ENCODE results near the gene MSI2.

Gene MSI2

DNA sequence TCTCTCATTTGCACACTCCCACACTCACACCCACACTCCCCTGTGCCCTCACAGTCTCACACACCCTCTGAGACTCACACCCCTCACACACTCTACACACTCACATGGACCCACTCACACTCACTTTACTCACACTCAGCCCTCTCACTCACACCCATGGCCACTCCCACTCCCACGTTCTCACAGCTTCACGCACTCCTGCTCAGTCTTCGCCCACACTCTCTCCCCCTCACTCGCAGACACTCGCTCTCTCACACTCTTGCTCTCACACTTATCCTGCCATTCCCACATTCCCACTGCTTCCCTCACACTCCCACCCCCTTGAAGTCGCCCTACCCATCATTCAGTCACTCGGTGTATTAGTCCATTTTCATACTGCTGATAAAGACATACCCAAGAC is 440.9 kb downstream of the MSI2 start:
- Histone ChIP-seq H3K27me3 (ENCODE audit: low read depth) (no peaks in the 10 kb centered on the region), H3K4me3 (no peak overlapping the region), H3K4me1 (peaks cover 12% of the 10 kb centered on the region), H3K36me3 (replicated peaks) (no peaks in the 10 kb centered on the region), H3K9me3 (no peaks in the 10 kb centered on the region)
- in situ Hi-C loops (cut with MboI; ENCODE audit: low sequenced_read_pairs): no loop called here
- DNase-seq (ENCODE audit: low spot score in 2 of 2): no peak

DNA sequence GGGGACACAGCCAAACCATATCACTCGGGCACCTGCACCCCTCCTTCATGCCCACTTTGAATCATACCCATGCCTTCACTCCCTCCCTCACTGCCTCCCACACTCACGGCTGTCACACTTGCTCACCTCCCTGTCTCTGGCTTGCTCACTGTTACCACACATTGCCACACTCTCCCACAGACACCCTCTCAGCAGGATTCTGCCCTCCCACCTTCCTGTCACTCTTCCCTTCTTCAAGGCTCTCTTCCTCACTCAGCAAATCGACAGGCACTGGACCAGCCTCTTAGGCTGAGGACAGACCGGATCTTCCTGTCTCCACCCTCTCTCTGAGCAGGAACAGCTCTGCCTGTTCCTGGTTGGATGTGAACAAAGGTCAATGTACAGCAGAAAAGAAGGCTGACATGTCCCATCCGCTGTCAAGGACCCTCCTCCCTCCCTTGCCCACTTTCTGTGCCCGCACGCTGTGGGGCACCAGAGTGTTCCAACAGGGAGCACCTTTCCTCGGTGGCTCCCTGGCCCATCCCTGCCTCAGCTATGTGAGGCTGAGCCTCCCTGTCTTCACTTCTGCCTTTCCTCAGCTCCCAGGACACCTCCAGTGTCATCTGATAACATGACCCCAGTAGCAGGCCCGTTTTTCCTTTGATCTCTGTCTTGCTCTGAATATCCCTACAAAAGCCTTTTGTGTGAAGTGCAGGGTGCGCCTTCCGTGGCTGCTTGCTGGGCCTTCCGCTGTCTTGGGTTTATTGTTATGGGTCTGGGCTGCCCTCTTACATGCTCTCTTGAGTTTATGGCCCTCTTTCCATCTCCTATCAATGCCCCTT is 441.8 kb downstream of the MSI2 start:
- in situ Hi-C loops (cut with MboI; ENCODE audit: low sequenced_read_pairs): no loop called here
- peak; percentile 60 to 63 for DNase-seq (ENCODE audit: low spot score in 2 of 2)

DNA sequence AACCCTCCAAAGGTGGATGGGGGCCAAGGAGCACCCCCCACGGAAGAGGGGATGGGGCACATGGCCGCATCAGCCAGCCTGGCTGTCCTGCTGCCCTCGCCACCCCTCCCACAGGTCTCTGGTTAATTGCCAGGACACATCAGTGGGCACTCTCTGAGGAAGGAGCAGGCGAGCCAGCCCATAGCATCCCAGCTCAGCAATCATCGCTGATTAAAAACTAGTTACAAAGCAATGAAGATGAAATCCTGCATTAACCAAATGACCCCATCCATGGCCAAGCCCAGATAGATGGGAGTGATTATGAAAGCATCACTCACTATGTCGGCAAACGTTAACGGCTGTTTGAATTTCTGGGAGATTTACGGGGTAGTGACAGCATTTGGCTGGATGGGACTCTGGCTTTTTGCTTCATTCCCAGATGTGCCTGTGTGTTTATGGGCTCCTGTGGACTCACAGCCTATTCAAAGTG is 443.5 kb downstream of the MSI2 start:
- Histone ChIP-seq H3K27me3 (ENCODE audit: low read depth) (no peaks in the 10 kb centered on the region), H3K36me3 (replicated peaks) (no peaks in the 10 kb centered on the region), H3K4me3 (no peak overlapping the region), H3K4me1 (peaks cover 12% of the 10 kb centered on the region), H3K9me3 (no peaks in the 10 kb centered on the region)
- no peak for DNase-seq (ENCODE audit: low spot score in 2 of 2)
- in situ Hi-C loops (cut with MboI; ENCODE audit: low sequenced_read_pairs): no loop called here

More for the DNA sequence above, 441.8 kb downstream of the MSI2 start:
- Histone ChIP-seq H3K27me3 (ENCODE audit: low read depth) (no peaks in the 10 kb centered on the region), H3K9me3 (no peaks in the 10 kb centered on the region), H3K4me1 (peaks cover 12% of the 10 kb centered on the region), H3K4me3 (no peak overlapping the region), H3K36me3 (replicated peaks) (no peaks in the 10 kb centered on the region)

DNA sequence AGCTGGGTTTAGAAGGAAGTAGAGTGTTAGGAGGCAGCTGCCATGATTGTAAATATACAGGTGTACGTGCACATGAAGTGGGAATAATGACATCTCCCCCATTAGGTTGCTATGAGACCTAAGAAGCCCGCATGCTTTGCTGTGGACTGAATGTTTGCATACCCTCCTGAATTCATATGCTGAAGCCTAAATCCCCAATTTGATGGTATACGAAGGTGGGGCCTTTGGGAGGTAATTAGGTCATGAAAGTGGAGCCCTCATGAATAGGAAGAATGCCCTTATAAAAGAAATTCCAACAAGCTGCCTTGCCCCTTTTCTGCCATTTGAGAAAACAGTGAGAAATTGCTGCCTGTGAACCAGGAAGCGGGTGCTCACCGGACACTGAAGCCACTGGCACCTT is 444.8 kb downstream of the MSI2 start:
- Histone ChIP-seq H3K9me3 (no peaks in the 10 kb centered on the region), H3K4me3 (no peak overlapping the region), H3K27me3 (ENCODE audit: low read depth) (no peaks in the 10 kb centered on the region), H3K4me1 (peaks cover 12% of the 10 kb centered on the region), H3K36me3 (replicated peaks) (no peaks in the 10 kb centered on the region)
- in situ Hi-C loops (cut with MboI; ENCODE audit: low sequenced_read_pairs): no loop called here
- DNase-seq (ENCODE audit: low spot score in 2 of 2): peak; percentile 43 to 68

DNA sequence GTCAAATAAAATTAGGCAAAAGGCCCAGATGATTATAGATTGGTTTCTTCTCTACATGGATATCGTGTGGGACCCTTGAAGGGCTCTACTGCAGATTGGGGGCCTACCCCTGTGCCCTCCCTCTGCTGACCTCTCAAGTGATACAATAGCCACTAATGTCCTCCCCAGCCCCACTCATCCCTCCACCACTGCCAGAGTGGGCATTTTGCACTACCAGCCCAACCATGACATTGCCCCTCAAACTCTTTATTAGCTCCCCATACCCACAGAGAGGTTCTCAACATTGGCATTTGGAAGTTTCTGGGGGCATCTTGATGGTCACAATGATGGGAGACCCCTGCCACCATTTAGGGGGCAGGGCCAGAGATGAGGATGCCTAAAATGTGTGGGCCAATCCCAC is 446.9 kb downstream of the MSI2 start:
- Histone ChIP-seq H3K4me3 (no peak overlapping the region), H3K36me3 (replicated peaks) (no peaks in the 10 kb centered on the region), H3K4me1 (peaks cover 12% of the 10 kb centered on the region), H3K27me3 (ENCODE audit: low read depth) (no peaks in the 10 kb centered on the region), H3K9me3 (no peaks in the 10 kb centered on the region)
- in situ Hi-C loops (cut with MboI; ENCODE audit: low sequenced_read_pairs): no loop called here
- no peak for DNase-seq (ENCODE audit: low spot score in 2 of 2)

DNA sequence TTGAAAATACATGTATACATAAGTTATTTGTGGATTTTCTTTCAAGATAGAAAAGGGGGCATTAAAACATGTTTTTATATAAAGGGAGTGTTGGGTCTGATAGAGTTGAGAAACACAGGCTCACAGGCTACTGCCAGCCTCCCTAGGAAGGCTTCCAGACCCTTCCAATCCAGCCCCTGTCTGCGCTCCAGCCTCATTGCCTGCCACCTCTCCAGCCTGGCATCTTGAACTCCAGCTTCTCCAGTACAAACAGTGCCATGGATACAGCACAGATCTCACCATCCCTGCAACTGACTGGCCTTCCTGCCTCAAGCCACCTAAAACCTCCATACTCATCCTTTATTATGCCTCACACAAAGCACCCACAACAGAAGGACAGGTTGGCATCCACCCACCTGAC is 448.1 kb downstream of the MSI2 start:
- Histone ChIP-seq H3K4me1 (peaks cover 12% of the 10 kb centered on the region), H3K27me3 (ENCODE audit: low read depth) (no peaks in the 10 kb centered on the region), H3K9me3 (no peaks in the 10 kb centered on the region; the same call in 1 of the 2 replicates), H3K4me3 (no peak overlapping the region), H3K36me3 (replicated peaks) (no peaks in the 10 kb centered on the region)
- in situ Hi-C loops (cut with MboI; ENCODE audit: low sequenced_read_pairs): no loop called here
- no peak for DNase-seq (ENCODE audit: low spot score in 2 of 2)

DNA sequence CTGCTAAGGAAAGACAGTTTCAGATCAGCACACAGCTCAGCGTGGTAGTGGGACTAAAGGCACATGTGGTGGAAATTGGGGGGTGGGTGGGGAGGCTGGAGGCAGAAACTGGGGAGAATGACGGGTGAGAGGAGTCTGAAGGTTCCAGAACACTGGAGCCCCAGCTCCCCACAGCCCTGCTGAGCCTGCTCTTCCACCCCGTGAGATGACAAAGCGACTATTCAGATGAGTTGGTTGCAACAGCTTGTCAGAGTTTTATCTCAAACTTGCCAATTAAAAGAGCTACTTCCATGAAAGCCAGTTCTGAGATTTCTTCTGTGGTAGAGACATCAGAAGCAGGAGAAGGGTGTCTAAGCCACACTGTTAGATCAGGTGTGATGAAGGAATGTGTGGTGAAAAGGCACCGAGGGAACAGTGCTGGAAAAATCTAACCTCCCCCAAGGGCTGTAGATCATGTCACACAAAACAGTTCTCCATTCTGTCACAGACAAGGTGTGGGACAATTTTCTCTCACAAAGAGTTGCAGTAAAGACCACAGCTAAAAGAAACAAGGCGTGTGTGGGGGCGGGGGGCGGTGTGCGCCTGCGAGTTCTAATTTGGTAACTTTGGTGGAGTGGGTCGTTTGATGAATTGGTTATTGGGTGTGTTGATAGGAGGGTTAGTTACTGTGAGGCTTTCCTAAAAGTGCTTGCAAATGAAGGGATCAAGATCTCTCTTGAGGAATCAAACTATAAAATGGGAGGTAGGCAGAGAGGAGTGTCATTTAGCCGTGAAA is 449.8 kb downstream of the MSI2 start:
- Histone ChIP-seq H3K36me3 (replicated peaks) (no peaks in the 10 kb centered on the region), H3K4me3 (no peak overlapping the region), H3K27me3 (ENCODE audit: low read depth) (no peaks in the 10 kb centered on the region), H3K4me1 (peaks cover 5% of the 10 kb centered on the region), H3K9me3 (no peaks in the 10 kb centered on the region; the same call in 1 of the 2 replicates)
- in situ Hi-C loops (cut with MboI; ENCODE audit: low sequenced_read_pairs): no loop called here
- no peak for DNase-seq (ENCODE audit: low spot score in 2 of 2)

DNA sequence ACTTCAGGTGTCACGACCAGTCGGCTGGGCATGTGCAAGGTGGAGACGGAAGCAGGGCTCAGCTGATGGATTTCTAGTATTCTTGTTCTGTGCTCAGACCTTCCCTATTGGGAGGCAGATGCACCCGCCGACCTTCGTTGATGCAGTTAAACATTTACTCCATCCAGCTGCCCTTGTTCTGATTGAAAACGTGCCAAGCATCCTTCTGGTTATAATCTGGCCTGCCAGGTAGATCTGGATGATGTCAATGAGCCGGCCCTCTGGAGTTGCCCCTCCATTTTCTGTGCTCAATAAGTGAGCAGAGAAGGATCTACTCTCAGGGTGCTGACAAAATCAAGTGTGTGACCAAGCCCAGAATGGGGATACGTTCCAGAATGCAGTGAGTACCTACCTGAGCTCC is 450.4 kb downstream of the MSI2 start:
- no peak overlapping the region for H3K4me3 ChIP-seq
- H3K36me3 ChIP-seq (replicated peaks): no peaks in the 10 kb centered on the region
- H3K9me3 ChIP-seq: no peaks in the 10 kb centered on the region; the same call in 1 of the 2 replicates
- DNase-seq (ENCODE audit: low spot score in 2 of 2): no peak
- in situ Hi-C loops (cut with MboI; ENCODE audit: low sequenced_read_pairs): no loop called here
- no peaks in the 10 kb centered on the region for H3K27me3 ChIP-seq (ENCODE audit: low read depth)
- no peaks in the 10 kb centered on the region for H3K4me1 ChIP-seq

DNA sequence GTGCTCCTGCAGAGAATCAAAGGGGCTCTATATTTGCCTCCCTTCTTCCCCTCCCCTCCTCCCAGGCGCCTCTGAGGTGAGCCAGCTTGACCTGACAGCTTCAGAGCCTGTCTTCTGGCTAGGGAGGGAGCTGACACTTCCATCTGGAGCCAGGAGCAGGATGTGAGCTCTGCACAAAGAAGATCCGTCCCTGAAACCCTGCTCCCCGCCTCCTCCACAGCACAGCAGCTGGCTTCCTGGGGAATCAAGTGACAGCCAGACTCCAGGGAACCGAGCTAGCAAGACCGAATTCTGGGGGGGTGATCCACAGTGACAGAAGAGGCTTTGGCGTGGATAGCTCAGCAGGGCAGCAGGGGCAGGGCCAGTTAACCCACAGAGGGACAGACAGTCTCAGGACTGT is 451.6 kb downstream of the MSI2 start:
- no peaks in the 10 kb centered on the region for H3K36me3 ChIP-seq (replicated peaks)
- in situ Hi-C loops (cut with MboI; ENCODE audit: low sequenced_read_pairs): no loop called here
- H3K4me3 ChIP-seq: no peak overlapping the region
- no peak for DNase-seq (ENCODE audit: low spot score in 2 of 2)
- peaks cover 10% of the 10 kb centered on the region for H3K27me3 ChIP-seq (ENCODE audit: low read depth)
- H3K9me3 ChIP-seq: no peaks in the 10 kb centered on the region; the same call in 1 of the 2 replicates
- H3K4me1 ChIP-seq: no peaks in the 10 kb centered on the region

DNA sequence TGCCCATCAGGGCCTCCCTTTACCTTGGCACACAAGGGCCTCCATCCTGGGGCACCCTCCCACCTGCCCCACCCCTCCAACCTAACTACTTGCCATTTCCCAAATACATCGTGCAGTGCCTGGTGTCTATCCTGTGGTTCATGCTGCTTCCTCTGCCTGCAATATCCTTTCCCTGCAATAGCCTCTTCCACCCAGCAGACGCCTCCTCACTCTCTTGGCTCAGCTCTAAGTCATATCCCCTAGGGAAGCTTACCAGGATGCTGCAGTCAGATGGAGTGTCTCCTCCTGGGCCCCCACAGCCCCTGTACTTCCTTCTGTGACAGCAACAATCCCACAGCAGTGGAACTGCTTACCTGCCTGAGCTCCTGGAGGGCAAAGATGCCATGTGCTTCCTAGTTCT is 452.1 kb downstream of the MSI2 start:
- Histone ChIP-seq H3K4me3 (no peak overlapping the region), H3K4me1 (no peaks in the 10 kb centered on the region), H3K36me3 (replicated peaks) (no peaks in the 10 kb centered on the region), H3K27me3 (ENCODE audit: low read depth) (peaks cover 14% of the 10 kb centered on the region), H3K9me3 (no peaks in the 10 kb centered on the region; the same call in 1 of the 2 replicates)
- in situ Hi-C loops (cut with MboI; ENCODE audit: low sequenced_read_pairs): no loop called here
- no peak for DNase-seq (ENCODE audit: low spot score in 2 of 2)

DNA sequence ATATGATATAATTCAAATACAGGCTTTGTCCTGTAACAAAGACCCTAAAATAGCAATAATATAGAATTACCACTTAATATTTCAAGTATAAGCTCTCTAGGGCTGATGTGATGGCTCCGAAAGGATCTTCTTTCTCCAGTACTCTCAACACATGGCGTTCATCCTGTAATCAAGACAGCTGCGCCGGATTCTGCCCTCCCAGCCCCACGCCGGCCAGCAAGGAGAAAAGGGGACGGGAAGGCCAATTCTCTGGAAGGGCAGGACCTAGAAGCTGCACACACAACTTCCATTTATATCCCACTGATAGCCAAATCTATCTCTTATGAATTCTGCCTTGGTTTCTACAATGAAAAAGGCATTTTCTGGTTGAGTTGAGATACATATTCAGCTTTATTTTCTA is 456.8 kb downstream of the MSI2 start:
- H3K27me3 ChIP-seq (ENCODE audit: low read depth): peaks cover 24% of the 10 kb centered on the region
- in situ Hi-C loops (cut with MboI; ENCODE audit: low sequenced_read_pairs): no loop called here

DNA sequence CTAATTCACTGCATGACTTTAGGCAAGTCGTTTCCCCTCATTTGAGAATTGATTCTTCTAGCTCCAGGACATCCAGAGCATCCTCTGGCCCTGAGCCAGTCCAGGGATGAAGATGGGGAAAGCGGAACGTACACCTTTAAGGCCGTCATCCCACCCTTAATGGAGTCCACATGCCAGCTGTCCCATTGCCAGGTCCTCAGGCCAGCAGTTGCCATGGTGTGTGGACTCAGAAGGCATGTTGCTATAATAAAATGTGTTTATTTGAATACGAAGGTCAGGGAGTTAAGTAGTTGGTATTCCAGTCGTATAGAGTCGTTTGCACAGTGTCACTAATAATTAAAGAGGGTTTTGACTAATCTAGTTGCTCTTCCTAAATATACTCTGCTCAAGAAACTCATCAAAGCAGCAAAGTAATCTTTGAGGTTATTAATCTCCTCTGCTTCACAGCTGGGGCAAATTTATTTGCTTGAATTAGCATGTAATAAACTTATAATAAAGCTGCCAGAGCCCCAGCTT is 458.4 kb downstream of the MSI2 start:
- DNase-seq (ENCODE audit: low spot score in 2 of 2): no peak
- Histone ChIP-seq H3K4me1 (no peaks in the 10 kb centered on the region), H3K36me3 (replicated peaks) (no peaks in the 10 kb centered on the region), H3K4me3 (no peak overlapping the region), H3K27me3 (ENCODE audit: low read depth) (peaks cover 38% of the 10 kb centered on the region), H3K9me3 (no peaks in the 10 kb centered on the region)
- in situ Hi-C loops (cut with MboI; ENCODE audit: low sequenced_read_pairs): no loop called here

More for the DNA sequence above, 456.8 kb downstream of the MSI2 start:
- H3K9me3 ChIP-seq: no peaks in the 10 kb centered on the region; the same call in 1 of the 2 replicates
- no peaks in the 10 kb centered on the region for H3K4me1 ChIP-seq
- DNase-seq (ENCODE audit: low spot score in 2 of 2): no peak
- H3K4me3 ChIP-seq: no peak overlapping the region
- H3K36me3 ChIP-seq (replicated peaks): no peaks in the 10 kb centered on the region

DNA sequence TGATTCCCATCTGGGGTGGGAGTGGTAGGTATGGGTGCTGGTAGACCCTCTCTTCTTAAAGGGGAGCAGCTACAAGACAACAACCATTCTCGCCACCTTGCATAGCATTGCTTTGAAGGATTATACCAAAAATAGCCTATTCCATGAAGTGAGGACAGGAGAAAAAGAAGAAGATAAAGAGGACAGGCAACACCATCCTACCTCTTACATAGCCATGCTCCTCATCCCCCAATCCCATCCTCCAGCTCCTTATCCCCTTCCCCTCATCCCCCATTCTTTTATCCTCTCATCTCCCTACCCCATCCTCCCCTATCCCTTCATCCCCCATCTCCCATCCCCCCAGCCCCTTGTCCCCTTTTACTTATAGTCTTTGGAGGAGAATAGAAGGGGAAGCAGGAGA is 459.7 kb downstream of the MSI2 start:
- H3K9me3 ChIP-seq: no peaks in the 10 kb centered on the region
- no peaks in the 10 kb centered on the region for H3K36me3 ChIP-seq (replicated peaks)
- in situ Hi-C loops (cut with MboI; ENCODE audit: low sequenced_read_pairs): no loop called here
- no peaks in the 10 kb centered on the region for H3K4me1 ChIP-seq
- DNase-seq (ENCODE audit: low spot score in 2 of 2): no peak
- H3K27me3 ChIP-seq (ENCODE audit: low read depth): peaks cover 38% of the 10 kb centered on the region
- H3K4me3 ChIP-seq: no peak overlapping the region

DNA sequence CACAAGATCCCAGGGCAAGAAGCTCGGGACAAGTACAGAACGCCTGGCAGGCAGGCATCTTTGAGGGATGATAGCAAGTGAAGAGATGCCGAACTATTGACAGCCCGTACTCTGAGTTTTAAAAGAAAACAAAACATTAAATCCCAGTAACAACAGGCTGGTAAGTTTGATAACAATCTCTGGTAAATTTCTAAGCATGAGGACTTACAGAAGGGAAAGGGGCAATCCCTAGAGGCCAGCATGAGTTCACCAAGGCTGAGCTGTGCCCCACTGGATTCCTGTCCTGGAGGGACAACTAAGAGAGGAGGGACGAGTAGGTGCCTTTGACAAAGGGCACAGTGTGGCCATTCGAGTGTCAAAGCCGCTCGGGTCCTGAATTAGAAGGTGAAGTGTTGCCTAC is 462.6 kb downstream of the MSI2 start:
- Histone ChIP-seq H3K9me3 (no peaks in the 10 kb centered on the region), H3K4me1 (no peaks in the 10 kb centered on the region), H3K4me3 (no peak overlapping the region), H3K36me3 (replicated peaks) (no peaks in the 10 kb centered on the region), H3K27me3 (ENCODE audit: low read depth) (peaks cover 20% of the 10 kb centered on the region; the same call in 1 of the 2 replicates)
- no peak for DNase-seq (ENCODE audit: low spot score in 2 of 2)
- in situ Hi-C loops (cut with MboI; ENCODE audit: low sequenced_read_pairs): no loop called here
